SIG-M5 treated with dmso at 0.1 percent for 504 hours (cell line): Measurements from ENCODE around the gene HTATIP2.
"Not testable (repeated sequence)": the region's sequence is repeated elsewhere in the genome, so short reads cannot be mapped to it uniquely, and the experiment has no call there.

Experiments used
- DNase-seq: peaks from one replicate; lab custom pipeline; 2025; ENCODE audit not compliant: unreplicated experiment; lab: John Stamatoyannopoulos, UW

The HTATIP2 gene

GRCh38 chr11:20369826-20370225, 6.3 kb downstream of the HTATIP2 start:
- DNase-seq = no peak

GRCh38 chr11:20372081-20372626, 8.6 kb downstream of the HTATIP2 start:
- no peak for DNase-seq

GRCh38 chr11:20373147-20373546, 9.6 kb downstream of the HTATIP2 start:
- DNase-seq = no peak

GRCh38 chr11:20373568-20374209, 10.2 kb downstream of the HTATIP2 start:
- no peak for DNase-seq

- no peak for DNase-seq
Observed at GRCh38 chr11:20374741-20375300, 11.3 kb downstream of the HTATIP2 start.

GRCh38 chr11:20376162-20376730, 12.7 kb downstream of the HTATIP2 start:
- DNase-seq = no peak

- not testable (repeated sequence) for DNase-seq
Observed at GRCh38 chr11:20385996-20386395, 22.5 kb downstream of the HTATIP2 start.

- peak; percentile 84 for DNase-seq
Observed at GRCh38 chr11:20387261-20388095, 24.0 kb downstream of the HTATIP2 start, which contains the start of gene PRMT3. Gene PRMT3 (plus strand): TSS chr11:20387716. CDS start chr11:20387747, 31 bp downstream.

GRCh38 chr11:20388096-20389055, 24.9 kb downstream of the HTATIP2 start:
- DNase-seq = peak; percentile 11

GRCh38 chr11:20397281-20397680, 33.8 kb downstream of the HTATIP2 start:
- DNase-seq = peak; percentile 69

- DNase-seq = no peak
Observed at GRCh38 chr11:20399498-20399897, 36.0 kb downstream of the HTATIP2 start.

GRCh38 chr11:20403059-20403458, 39.5 kb downstream of the HTATIP2 start:
- DNase-seq = no peak

GRCh38 chr11:20406484-20406883, 43.0 kb downstream of the HTATIP2 start:
- DNase-seq = no peak

GRCh38 chr11:20407344-20407743, 43.8 kb downstream of the HTATIP2 start:
- no peak for DNase-seq

GRCh38 chr11:20415432-20415831, 51.9 kb downstream of the HTATIP2 start:
- no peak for DNase-seq

- DNase-seq = no peak
Observed at GRCh38 chr11:20417771-20418170, 54.3 kb downstream of the HTATIP2 start.

GRCh38 chr11:20421946-20422345, 58.4 kb downstream of the HTATIP2 start:
- DNase-seq = no peak

GRCh38 chr11:20429216-20429615, 65.7 kb downstream of the HTATIP2 start:
- no peak for DNase-seq
